ENCODE data around the gene GALNT18.

GALNT18 gene

DNA sequence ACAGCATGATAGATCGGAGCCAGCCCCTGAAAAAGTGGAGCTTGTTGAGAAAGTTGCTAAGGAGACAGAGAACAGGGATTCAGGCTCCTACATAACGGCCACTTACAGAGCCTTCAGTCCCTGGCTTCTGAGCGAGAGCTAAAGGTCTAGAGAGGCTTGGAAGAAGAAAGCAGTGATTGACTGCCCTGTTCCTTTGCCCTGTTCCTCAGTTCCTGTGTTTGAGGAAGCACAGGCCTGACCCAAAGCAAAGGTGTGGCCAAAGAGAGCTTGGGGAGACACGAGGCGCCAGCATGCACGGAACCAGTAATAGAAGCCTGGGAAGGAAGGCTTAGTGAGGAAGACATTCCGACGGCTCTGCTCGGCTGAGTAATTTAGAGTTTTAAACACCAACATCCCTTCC lies 194.7 kb downstream of the GALNT18 start:
- H3K27ac ChIP-seq (ENCODE audit: extremely low read depth, low read depth, low read length): no peak overlapping the region
- TF ChIP-seq FEZF1 (tag by site-specific recombination; IDR thresholded peaks at IDR 0.05) (no peak), ZNF76 (tag by site-specific recombination; IDR thresholded peaks at IDR 0.05; ENCODE audit: borderline replicate concordance, low read depth) (no peak), ZNF248 (tag by site-specific recombination; IDR thresholded peaks at IDR 0.05) (no peak), ZNF623 (tag by site-specific recombination; IDR thresholded peaks at IDR 0.05) (no peak), ZNF112 (tag by site-specific recombination; IDR thresholded peaks at IDR 0.05) (no peak), ZNF391 (tag by site-specific recombination; IDR thresholded peaks at IDR 0.05; ENCODE audit: borderline replicate concordance, low read depth) (no peak)
- TF ChIP-seq, protein P1, sequence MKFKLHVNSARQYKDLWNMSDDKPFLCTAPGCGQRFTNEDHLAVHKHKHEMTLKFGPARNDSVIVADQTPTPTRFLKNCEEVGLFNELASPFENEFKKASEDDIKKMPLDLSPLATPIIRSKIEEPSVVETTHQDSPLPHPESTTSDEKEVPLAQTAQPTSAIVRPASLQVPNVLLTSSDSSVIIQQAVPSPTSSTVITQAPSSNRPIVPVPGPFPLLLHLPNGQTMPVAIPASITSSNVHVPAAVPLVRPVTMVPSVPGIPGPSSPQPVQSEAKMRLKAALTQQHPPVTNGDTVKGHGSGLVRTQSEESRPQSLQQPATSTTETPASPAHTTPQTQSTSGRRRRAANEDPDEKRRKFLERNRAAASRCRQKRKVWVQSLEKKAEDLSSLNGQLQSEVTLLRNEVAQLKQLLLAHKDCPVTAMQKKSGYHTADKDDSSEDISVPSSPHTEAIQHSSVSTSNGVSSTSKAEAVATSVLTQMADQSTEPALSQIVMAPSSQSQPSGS (tag by site-specific recombination; IDR thresholded peaks at IDR 0.05; ENCODE audit: low read depth): no peak
- H3K4me3 ChIP-seq (ENCODE audit: low read depth, low read length): no peak overlapping the region
- H3K4me1 ChIP-seq (ENCODE audit: control insufficient read depth, insufficient read depth, low read length): no peaks in the 10 kb centered on the region
- ChIA-PET CTCF (interaction anchor here (0.6 kb wide), 1 partner anchor 45 kb away, joined by 3 read pairs; no protein-coding TSS in a partner anchor), POLR2A (no interaction called here)
- H3K36me3 ChIP-seq (ENCODE audit: control insufficient read depth in 2 of 2, insufficient read depth in 1 of 2, low read length in 2 of 2): peaks cover 0 to 2% of the 10 kb centered on the region in 2 experiments; a peak in 1 of 3 replicates
- H3K9me3 ChIP-seq (ENCODE audit: control insufficient read depth, insufficient read depth, low read depth, low read length): no peaks in the 10 kb centered on the region

DNA sequence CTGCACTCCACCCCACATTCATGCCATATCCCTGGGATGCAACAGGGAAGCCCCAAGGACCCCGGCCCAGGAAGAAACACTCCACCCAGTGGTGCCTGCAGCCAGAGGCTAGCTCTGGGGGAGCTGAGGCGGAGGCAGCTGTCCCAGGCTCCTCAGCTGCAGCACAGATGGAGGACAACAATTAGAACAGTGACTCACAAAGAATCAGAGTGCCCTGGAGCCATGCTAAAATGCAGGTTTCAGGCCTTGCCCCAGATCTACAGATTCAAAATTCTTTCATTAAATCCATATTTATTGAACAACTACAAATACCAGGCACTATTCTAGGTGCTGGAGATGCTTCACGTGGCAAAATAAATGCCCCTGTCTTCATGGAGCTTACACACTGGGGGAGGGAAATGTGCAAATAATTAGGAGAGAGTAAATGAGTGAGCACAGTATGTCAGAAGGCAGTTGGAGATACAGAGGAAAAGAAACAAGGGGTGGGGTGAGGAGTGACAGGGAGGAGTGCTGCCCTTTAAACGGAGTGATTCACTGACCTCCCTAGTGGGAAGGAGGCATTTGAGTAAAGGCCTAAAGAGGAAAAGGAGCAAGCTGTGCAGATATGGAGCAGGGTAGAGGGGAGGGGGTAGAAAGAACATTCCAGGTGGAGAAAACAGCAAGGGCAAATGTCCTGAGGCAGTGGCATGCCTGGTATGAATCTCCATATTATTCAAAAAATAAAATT lies 195.4 kb downstream of the GALNT18 start:
- ChIA-PET POLR2A (no interaction called here), CTCF (interaction anchor here (0.6 to 0.7 kb wide), 3 partner anchors 24 to 46 kb away, joined by 3 read pairs; no protein-coding TSS in a partner anchor)
- Histone ChIP-seq H3K27ac (ENCODE audit: extremely low read depth, low read depth, low read length) (no peak overlapping the region), H3K4me1 (ENCODE audit: control insufficient read depth, insufficient read depth, low read length) (no peaks in the 10 kb centered on the region), H3K4me3 (ENCODE audit: low read depth, low read length) (no peak overlapping the region), H3K9me3 (ENCODE audit: control insufficient read depth, insufficient read depth, low read depth, low read length) (no peaks in the 10 kb centered on the region), H3K36me3 (ENCODE audit: control insufficient read depth in 2 of 2, insufficient read depth in 1 of 2, low read length in 2 of 2) (no peaks in the 10 kb centered on the region)
- TF ChIP-seq ZNF623 (tag by site-specific recombination; IDR thresholded peaks at IDR 0.05): 0 out of 2 replicates have a peak, but pooled peaks have one; percentile 42
- no peak for TF ChIP-seq ZNF76 (tag by site-specific recombination; IDR thresholded peaks at IDR 0.05; ENCODE audit: borderline replicate concordance, low read depth)

DNA sequence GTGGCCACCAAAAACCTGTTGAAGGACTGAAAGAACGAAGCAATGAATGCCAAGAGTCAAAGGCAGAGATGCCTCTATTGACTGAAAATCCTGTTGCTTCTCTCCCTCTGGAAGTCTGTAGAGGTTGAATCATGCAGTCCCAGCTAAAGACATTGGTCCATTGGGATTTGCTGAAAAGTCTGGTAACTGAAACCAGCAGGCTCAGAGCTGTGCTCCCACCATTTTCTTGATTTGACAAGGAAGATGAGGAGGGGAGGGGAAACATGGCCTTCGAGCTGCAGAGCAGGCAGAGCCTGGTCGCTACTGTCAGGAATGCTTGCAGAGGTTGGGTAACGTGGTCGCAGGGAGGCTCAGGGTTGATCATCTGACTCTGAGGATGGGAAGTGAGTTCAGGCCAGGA lies 196.0 kb downstream of the GALNT18 start:
- TF ChIP-seq SCRT2 (tag by site-specific recombination; IDR thresholded peaks at IDR 0.05): peak; percentile 31; the same call in 1 of the 2 replicates
- no peak for TF ChIP-seq ZNF621 (tag by site-specific recombination; IDR thresholded peaks at IDR 0.05)
- H3K36me3 ChIP-seq (ENCODE audit: control insufficient read depth in 2 of 2, insufficient read depth in 1 of 2, low read length in 2 of 2): no peaks in the 10 kb centered on the region
- no peak overlapping the region for H3K27ac ChIP-seq (ENCODE audit: extremely low read depth, low read depth, low read length)
- H3K9me3 ChIP-seq (ENCODE audit: control insufficient read depth, insufficient read depth, low read depth, low read length): no peaks in the 10 kb centered on the region
- no peaks in the 10 kb centered on the region for H3K4me1 ChIP-seq (ENCODE audit: control insufficient read depth, insufficient read depth, low read length)
- no peak overlapping the region for H3K4me3 ChIP-seq (ENCODE audit: low read depth, low read length)
- CTCF ChIA-PET: interaction anchor here (0.7 kb wide), 2 partner anchors 25 to 30 kb away, joined by 3 read pairs; no protein-coding TSS in a partner anchor
- POLR2A ChIA-PET: no interaction called here

DNA sequence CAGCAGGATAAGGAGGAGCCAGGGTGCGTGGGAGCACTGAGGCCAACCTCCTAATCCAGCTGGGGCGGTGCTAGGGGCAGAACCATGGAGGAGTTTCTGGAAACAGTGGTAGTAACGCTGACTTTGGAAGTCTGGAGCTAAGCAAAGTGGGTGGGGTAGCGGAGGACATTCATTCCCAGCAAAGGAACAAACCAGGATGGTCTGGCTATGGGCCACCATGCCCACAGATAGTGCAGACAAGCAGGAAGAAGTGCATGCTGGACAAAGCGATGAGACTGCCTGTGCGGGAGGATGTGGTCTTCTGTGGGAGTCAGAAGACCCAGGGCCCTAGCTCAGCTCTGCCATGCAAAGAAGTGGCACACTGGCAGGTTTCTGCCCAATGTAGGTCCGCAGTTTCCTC lies 197.1 kb downstream of the GALNT18 start:
- Histone ChIP-seq H3K4me3 (ENCODE audit: low read depth, low read length) (no peak overlapping the region), H3K9me3 (ENCODE audit: control insufficient read depth, insufficient read depth, low read depth, low read length) (no peaks in the 10 kb centered on the region), H3K36me3 (ENCODE audit: control insufficient read depth in 2 of 2, insufficient read depth in 1 of 2, low read length in 2 of 2) (no peaks in the 10 kb centered on the region), H3K4me1 (ENCODE audit: control insufficient read depth, insufficient read depth, low read length) (no peaks in the 10 kb centered on the region), H3K27ac (ENCODE audit: extremely low read depth, low read depth, low read length) (no peak overlapping the region)
- POLR2A ChIA-PET: interaction anchor here (0.8 kb wide), 1 partner anchor 16 kb away, joined by 3 read pairs; no protein-coding TSS in a partner anchor
- TF ChIP-seq, protein P2, sequence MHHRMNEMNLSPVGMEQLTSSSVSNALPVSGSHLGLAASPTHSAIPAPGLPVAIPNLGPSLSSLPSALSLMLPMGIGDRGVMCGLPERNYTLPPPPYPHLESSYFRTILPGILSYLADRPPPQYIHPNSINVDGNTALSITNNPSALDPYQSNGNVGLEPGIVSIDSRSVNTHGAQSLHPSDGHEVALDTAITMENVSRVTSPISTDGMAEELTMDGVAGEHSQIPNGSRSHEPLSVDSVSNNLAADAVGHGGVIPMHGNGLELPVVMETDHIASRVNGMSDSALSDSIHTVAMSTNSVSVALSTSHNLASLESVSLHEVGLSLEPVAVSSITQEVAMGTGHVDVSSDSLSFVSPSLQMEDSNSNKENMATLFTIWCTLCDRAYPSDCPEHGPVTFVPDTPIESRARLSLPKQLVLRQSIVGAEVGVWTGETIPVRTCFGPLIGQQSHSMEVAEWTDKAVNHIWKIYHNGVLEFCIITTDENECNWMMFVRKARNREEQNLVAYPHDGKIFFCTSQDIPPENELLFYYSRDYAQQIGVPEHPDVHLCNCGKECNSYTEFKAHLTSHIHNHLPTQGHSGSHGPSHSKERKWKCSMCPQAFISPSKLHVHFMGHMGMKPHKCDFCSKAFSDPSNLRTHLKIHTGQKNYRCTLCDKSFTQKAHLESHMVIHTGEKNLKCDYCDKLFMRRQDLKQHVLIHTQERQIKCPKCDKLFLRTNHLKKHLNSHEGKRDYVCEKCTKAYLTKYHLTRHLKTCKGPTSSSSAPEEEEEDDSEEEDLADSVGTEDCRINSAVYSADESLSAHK (tag by site-specific recombination; IDR thresholded peaks at IDR 0.05): no peak
- CTCF ChIA-PET: no interaction called here
